Choroid plexus epithelial cell (primary cell): ENCODE data around the gene TXNL4B.
"Not testable (repeated sequence)": the region's sequence is repeated elsewhere in the genome, so short reads cannot be mapped to it uniquely, and the experiment has no call there.

Experiments
- DNase-seq: peaks from one replicate; pipeline ENCODE4 v3.0.0-alpha.2; 2010; ENCODE audit warnings: low read depth
- H3K4me3 ChIP-seq: 2 replicates; pipeline ENCODE4 v1.5.1; 2011; ENCODE audit warnings: low read depth, mild to moderate bottlenecking, control low read depth, low read length, moderate library complexity
- CTCF ChIP-seq: conservative IDR thresholded peaks from 2 replicates; pipeline ENCODE4 v1.5.1; 2011; ENCODE audit warnings: low read depth, mild to moderate bottlenecking, control low read depth, inconsistent platforms, low read length, moderate library complexity

Gene TXNL4B

DNA sequence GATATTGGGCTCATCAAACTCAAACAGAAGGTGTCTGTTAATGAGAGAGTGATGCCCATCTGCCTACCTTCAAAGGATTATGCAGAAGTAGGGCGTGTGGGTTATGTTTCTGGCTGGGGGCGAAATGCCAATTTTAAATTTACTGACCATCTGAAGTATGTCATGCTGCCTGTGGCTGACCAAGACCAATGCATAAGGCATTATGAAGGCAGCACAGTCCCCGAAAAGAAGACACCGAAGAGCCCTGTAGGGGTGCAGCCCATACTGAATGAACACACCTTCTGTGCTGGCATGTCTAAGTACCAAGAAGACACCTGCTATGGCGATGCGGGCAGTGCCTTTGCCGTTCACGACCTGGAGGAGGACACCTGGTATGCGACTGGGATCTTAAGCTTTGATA is 33.0 kb downstream of the TXNL4B start:
- TF ChIP-seq CTCF: no peak
- no peak overlapping the region for H3K4me3 ChIP-seq
- no peak for DNase-seq

- DNase-seq, H3K4me3 ChIP-seq: not testable (repeated sequence)
Observed at GRCh38 chr16:72059060-72059459, 34.4 kb downstream of the TXNL4B start.

- DNase-seq, H3K4me3 ChIP-seq: not testable (repeated sequence)
Observed at GRCh38 chr16:72057313-72057712, 36.1 kb downstream of the TXNL4B start.

DNA sequence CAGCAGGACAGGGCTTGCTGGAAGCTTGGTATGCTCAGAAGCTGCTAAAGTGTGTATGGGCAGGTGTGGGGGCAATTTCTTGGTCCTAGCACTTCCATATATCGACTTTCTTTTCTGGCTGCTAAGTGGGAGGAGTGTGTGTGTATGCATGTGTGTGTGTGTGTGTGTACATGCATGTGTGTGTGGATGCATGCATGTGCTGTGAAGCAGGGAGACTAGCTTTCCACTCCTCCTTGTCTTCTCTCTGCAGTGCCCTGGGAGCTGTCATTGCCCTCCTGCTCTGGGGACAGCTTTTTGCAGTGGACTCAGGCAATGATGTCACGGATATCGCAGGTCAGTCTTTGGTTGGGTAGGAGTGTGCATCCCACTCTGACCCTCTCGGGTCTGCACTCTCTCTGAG is 37.5 kb downstream of the TXNL4B start:
- TF ChIP-seq CTCF: no peak
- no peak overlapping the region for H3K4me3 ChIP-seq
- no peak for DNase-seq

- not testable (repeated sequence) for DNase-seq, H3K4me3 ChIP-seq
Observed at GRCh38 chr16:72054254-72054847, 39.1 kb downstream of the TXNL4B start, which contains the start of gene HP. Gene HP, plus strand, starts transcription at chr16:72054505. Its CDS starts 148 bp downstream, at chr16:72054653.

DNA sequence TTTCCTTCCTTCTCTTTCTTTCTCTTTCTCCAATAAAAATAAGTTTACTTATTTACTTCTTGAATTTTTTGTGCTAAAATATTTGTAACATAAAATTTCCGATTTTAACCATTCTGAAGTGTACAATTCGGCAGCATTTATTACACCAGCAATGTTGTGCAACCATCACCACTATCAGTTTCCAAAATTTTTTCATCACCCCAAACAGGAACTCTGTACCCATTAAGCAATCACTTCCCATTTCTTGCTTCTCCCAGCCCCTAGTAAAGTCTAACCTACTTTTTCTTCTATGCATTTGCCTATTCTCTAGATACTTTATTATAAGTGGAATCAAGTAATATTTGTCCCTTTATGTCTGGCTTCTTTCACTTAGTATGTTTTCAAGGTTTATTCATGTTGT is 41.6 kb downstream of the TXNL4B start:
- TF ChIP-seq CTCF: no peak
- H3K4me3 ChIP-seq: no peak overlapping the region

GRCh38 chr16:72050769-72051464 is 42.5 kb downstream of the TXNL4B start:
- no peak for TF ChIP-seq CTCF
- peak; percentile 22 for DNase-seq
- no peak overlapping the region for H3K4me3 ChIP-seq

More for the DNA sequence above, 41.6 kb downstream of the TXNL4B start:
- DNase-seq: no peak

GRCh38 chr16:72049110-72049509 is 44.3 kb downstream of the TXNL4B start:
- H3K4me3 ChIP-seq: no peak overlapping the region
- no peak for TF ChIP-seq CTCF
- DNase-seq: no peak
